K562 (cell line): ENCODE data around the gene CCDC78. TPM values are rescaled to one million over a fixed set of nuclear protein-coding genes. Genes with fewer than 3 reads are reported as not detected.

Experiments used
- ATAC-seq: fragments of 200-7000 bp; cut with Tn5 transposase; 3 replicates; pipeline ENCODE4 v1.9.1; 2020; ENCODE audit warnings: moderate library complexity
- BruUV-seq: library from RNA; stranded (reverse); fragments of 400-500 nt; replicated peaks from 2 replicates; lab custom pipeline; 2021; lab: Mats Ljungman, UMichigan
- CTCF ChIA-PET: fragments of 300-600 bp; formaldehyde crosslinking; extraction: SDS; loops from one replicate; lab custom pipeline; 2021; ENCODE audit warnings: low intra/inter-chr PET ratio; lab: Yijun Ruan, JAX
- POLR2A ChIA-PET: fragments of 300-600, 350-650 bp; sonication (Branson Sonifier 250); formaldehyde crosslinking; extraction: SDS; loops from one replicate; lab custom pipeline; 2021; ENCODE audit warnings: antibody characterized with exemption, inconsistent platforms; lab: Yijun Ruan, JAX
- DNase-seq, 4 experiments: peaks; one replicate each; pipeline versions ENCODE4 v3.0.0 to v3.0.0-alpha.2; 2011 to 2018; ENCODE audit warnings: low spot score in 3 of 4, mixed read lengths in 3 of 4; ENCODE audit errors: extremely low read depth in 1 of 4
- FAIRE-seq: peaks from 2 replicates; lab custom pipeline; 2011; peaks lifted over from hg19 to GRCh38; lab: Jason Lieb, UNC
- H2AFZ ChIP-seq: 2 replicates; pipeline ENCODE4 v1.6.0; 2011; ENCODE audit warnings: low read depth, low read length, control low read depth, inconsistent platforms
- H3K27ac ChIP-seq: fragments of 200-600 bp; 3 replicates; pipeline ENCODE4 v1.8.0; 2011; ENCODE audit warnings: low read depth, mild to moderate bottlenecking, control low read depth, inconsistent platforms, low read length, moderate library complexity, mixed read lengths; ENCODE audit errors: extremely low read depth
- H3K27me3 ChIP-seq, 2 experiments: fragments of 300-600 bp in 1 of 2; 2 replicates in 1 of 2; 3 replicates in 1 of 2; pipeline versions ENCODE4 v1.6.0 to v1.8.0; 2011; ENCODE audit warnings: inconsistent platforms in 2 of 2, low read length in 2 of 2, mild to moderate bottlenecking in 1 of 2, mixed read lengths in 1 of 2, moderate library complexity in 1 of 2; ENCODE audit not compliant: control insufficient read depth in 2 of 2, insufficient read depth in 2 of 2
- H3K36me3 ChIP-seq: fragments of 300-600 bp; 3 replicates; pipeline ENCODE4 v1.8.0; 2011; ENCODE audit warnings: mild to moderate bottlenecking, low read length, inconsistent platforms; ENCODE audit not compliant: control insufficient read depth, insufficient read depth
- H3K4me1 ChIP-seq, 2 experiments: fragments of 200-600 bp in 1 of 2; replicated peaks in 1 of 2; 2 replicates in 1 of 2; 3 replicates in 1 of 2; pipeline versions ENCODE4 v1.5.1 to v1.8.0; 2011; ENCODE audit warnings: inconsistent platforms in 2 of 2, low read length in 2 of 2, mild to moderate bottlenecking in 1 of 2, mixed read lengths in 1 of 2, moderate library complexity in 1 of 2; ENCODE audit not compliant: control insufficient read depth in 2 of 2, insufficient read depth in 2 of 2
- H3K4me2 ChIP-seq: 2 replicates; pipeline ENCODE4 v1.6.1; 2011; ENCODE audit warnings: low read length, control low read depth, inconsistent platforms, mixed read lengths; ENCODE audit not compliant: insufficient read depth
- H3K4me3 ChIP-seq: fragments of 200-600 bp; sonication (generic), shearing (Covaris generic); 2 replicates; pipeline ENCODE4 v1.5.1; 2016; ENCODE audit warnings: control low read depth, inconsistent platforms
- H3K79me2 ChIP-seq: fragments of 200-600 bp; 3 replicates; pipeline ENCODE4 v1.8.0; 2011; ENCODE audit warnings: low read length, inconsistent platforms; ENCODE audit not compliant: control insufficient read depth, insufficient read depth
- H3K9ac ChIP-seq, 2 experiments: 2 replicates each; pipeline versions ENCODE4 v1.6.0 to v1.6.1; 2011; ENCODE audit warnings: low read depth in 2 of 2, low read length in 2 of 2, control low read depth in 1 of 2, inconsistent platforms in 1 of 2, mild to moderate bottlenecking in 1 of 2, mixed read lengths in 1 of 2; ENCODE audit not compliant: insufficient read depth in 1 of 2
- H3K9me1 ChIP-seq: one replicate; pipeline ENCODE4 v1.6.0; 2011; ENCODE audit warnings: inconsistent platforms, mild to moderate bottlenecking, low read length, moderate library complexity; ENCODE audit not compliant: control insufficient read depth, insufficient read depth
- H3K9me3 ChIP-seq: replicated peaks from 2 replicates; pipeline ENCODE4 v1.5.1; 2011; ENCODE audit warnings: low read depth, low read length, inconsistent platforms; ENCODE audit not compliant: control insufficient read depth, insufficient read depth
- H4K20me1 ChIP-seq: replicated peaks from 2 replicates; pipeline ENCODE4 v1.6.1; 2011; ENCODE audit warnings: low read length, inconsistent platforms, mixed read lengths; ENCODE audit not compliant: control insufficient read depth, insufficient read depth
- ADNP ChIP-seq: fragments of 200-800 bp; sonication (Bioruptor generic); IDR thresholded peaks from 2 replicates; pipeline ENCODE4 v1.6.1; 2016; ENCODE audit warnings: missing genetic modification characterization, missing compliant biosample characterization
- ETS1 ChIP-seq: conservative IDR thresholded peaks from 2 replicates; pipeline ENCODE4 v1.6.1; 2011; ENCODE audit warnings: low read depth, mild to moderate bottlenecking, low read length; ENCODE audit not compliant: control insufficient read depth
- KDM4B ChIP-seq, 2 experiments: fragments of 450-650 bp in 1 of 2; sonication (generic) in 1 of 2; IDR thresholded peaks; 2 replicates each; pipeline ENCODE4 v1.6.1; 2016 to 2017; ENCODE audit warnings: borderline replicate concordance in 2 of 2, antibody characterized with exemption in 1 of 2, low read depth in 1 of 2, mild to moderate bottlenecking in 1 of 2
- SLC30A9 ChIP-seq: fragments of 250-450 bp; sonication (Bioruptor Pico); IDR thresholded peaks from 2 replicates; pipeline ENCODE4 v1.8.0; 2022; ENCODE audit warnings: mild to moderate bottlenecking, moderate library complexity
- ZNF277 ChIP-seq: fragments of 250-450 bp; sonication (Bioruptor Pico); IDR thresholded peaks from 2 replicates; pipeline ENCODE4 v1.8.0; 2022; ENCODE audit warnings: inconsistent platforms, mild to moderate bottlenecking, moderate library complexity, borderline replicate concordance
- ZNF644 ChIP-seq: fragments of 200-800 bp; sonication (Bioruptor generic); IDR thresholded peaks from 2 replicates; pipeline ENCODE4 v1.6.1; 2016; ENCODE audit warnings: low read depth, missing genetic modification characterization, missing compliant biosample characterization
- WGBS: fragments of 100-300 bp; shearing (Covaris generic); methylation state at CpG from one replicate; pipeline ENCODE4 v1.1.6; 2016; ENCODE audit warnings: low coverage, mixed read lengths; ENCODE audit not compliant: insufficient coverage; ENCODE audit errors: missing lambda C conversion rate; 5-methylcytosine and 5-hydroxymethylcytosine counted together
- in situ Hi-C: fragments of 300-500 bp; cut with MboI; formaldehyde crosslinking; loops from 4 replicates; pipeline ENCODE4 v1.15.0; 2018; ENCODE audit warnings: inconsistent platforms, mixed read lengths
- intact Hi-C: fragments of 100-400 bp; cut with micrococcal nuclease; formaldehyde crosslinking; loops from 2 replicates; pipeline ENCODE4 v1.14.2; 2022
- polyA plus RNA-seq, 8 experiments: library from polyadenylated mRNA; depleted of rRNA in 4 of 8; stranded (reverse) in 5 of 8; unstranded in 3 of 8; fragments of >200 nt; fragmentation: Nextera tagmentation in 2 of 8; fragmentation: Illumina TruSeq in 1 of 8; extraction: Ambion mirVana in 2 of 8; extraction: Trizol in 1 of 8; gene quantifications; 2 replicates each; pipeline versions ENCODE4 v1.2.1 to v1.2.3, GENCODE V29; 2011 to 2014; ENCODE audit warnings: inconsistent platforms in 1 of 8, missing spikeins in 1 of 8
- total RNA-seq, 7 experiments: library from RNA; depleted of rRNA in 6 of 7; stranded (reverse); fragments of >200 nt in 6 of 7; fragmentation: Illumina TruSeq in 2 of 7; extraction: Trizol in 2 of 7; gene quantifications; 2 replicates each; pipeline versions ENCODE4 v1.2.1 to v1.2.3, GENCODE V29; 2011 to 2021; ENCODE audit warnings: low replicate concordance in 1 of 7
- TF ChIP-seq, protein P1 (sequence below): fragments of 250-450 bp; sonication (Bioruptor Pico); IDR thresholded peaks from 2 replicates; pipeline ENCODE4 v1.4.0; 2020
- TF ChIP-seq, protein P2 (sequence below): sonication (generic); formaldehyde crosslinking; IDR thresholded peaks from 2 replicates; pipeline ENCODE4 v1.9.0; 2022; ENCODE audit warnings: mild to moderate bottlenecking, missing genetic modification reagents

Gene CCDC78
- total and polyA plus RNA-seq, 9 of the 15 experiments (the other 6 are each of a cell fraction or from before 2014, with no cell fraction given) = 0.24 to 17.7 (median 2.9) TPM

GRCh38 chr16:711548-712320 lies 14.5 kb downstream of the CCDC78 start (continued):
- TF ChIP-seq, protein P1, sequence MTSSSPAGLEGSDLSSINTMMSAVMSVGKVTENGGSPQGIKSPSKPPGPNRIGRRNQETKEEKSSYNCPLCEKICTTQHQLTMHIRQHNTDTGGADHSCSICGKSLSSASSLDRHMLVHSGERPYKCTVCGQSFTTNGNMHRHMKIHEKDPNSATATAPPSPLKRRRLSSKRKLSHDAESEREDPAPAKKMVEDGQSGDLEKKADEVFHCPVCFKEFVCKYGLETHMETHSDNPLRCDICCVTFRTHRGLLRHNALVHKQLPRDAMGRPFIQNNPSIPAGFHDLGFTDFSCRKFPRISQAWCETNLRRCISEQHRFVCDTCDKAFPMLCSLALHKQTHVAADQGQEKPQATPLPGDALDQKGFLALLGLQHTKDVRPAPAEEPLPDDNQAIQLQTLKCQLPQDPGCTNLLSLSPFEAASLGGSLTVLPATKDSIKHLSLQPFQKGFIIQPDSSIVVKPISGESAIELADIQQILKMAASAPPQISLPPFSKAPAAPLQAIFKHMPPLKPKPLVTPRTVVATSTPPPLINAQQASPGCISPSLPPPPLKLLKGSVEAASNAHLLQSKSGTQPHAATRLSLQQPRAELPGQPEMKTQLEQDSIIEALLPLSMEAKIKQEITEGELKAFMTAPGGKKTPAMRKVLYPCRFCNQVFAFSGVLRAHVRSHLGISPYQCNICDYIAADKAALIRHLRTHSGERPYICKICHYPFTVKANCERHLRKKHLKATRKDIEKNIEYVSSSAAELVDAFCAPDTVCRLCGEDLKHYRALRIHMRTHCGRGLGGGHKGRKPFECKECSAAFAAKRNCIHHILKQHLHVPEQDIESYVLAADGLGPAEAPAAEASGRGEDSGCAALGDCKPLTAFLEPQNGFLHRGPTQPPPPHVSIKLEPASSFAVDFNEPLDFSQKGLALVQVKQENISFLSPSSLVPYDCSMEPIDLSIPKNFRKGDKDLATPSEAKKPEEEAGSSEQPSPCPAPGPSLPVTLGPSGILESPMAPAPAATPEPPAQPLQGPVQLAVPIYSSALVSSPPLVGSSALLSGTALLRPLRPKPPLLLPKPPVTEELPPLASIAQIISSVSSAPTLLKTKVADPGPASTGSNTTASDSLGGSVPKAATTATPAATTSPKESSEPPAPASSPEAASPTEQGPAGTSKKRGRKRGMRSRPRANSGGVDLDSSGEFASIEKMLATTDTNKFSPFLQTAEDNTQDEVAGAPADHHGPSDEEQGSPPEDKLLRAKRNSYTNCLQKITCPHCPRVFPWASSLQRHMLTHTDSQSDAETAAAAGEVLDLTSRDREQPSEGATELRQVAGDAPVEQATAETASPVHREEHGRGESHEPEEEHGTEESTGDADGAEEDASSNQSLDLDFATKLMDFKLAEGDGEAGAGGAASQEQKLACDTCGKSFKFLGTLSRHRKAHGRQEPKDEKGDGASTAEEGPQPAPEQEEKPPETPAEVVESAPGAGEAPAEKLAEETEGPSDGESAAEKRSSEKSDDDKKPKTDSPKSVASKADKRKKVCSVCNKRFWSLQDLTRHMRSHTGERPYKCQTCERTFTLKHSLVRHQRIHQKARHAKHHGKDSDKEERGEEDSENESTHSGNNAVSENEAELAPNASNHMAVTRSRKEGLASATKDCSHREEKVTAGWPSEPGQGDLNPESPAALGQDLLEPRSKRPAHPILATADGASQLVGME (CRISPR knock-in tag) = no peak

DNA sequence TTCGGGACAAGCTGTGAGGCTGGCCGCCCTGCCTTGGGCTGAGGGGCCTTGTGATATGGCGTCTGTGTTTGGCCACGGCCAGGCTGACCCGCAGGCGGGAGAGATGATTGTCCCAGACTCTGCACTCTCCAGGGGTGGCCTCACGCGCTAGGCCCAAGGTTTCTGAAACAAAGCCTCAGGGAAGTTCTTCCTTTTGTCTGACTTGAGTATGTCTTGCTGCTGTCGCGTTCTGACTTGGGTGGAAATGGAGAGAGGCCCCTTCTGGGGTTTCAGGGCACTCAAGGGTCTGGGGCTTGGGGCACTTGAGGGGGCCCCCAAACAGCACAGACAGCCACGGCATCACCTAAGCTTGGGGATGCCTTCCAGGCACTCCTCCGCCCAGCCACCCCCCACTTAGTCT lies 15.2 kb downstream of the CCDC78 start:
- FAIRE-seq (no peak), DNase-seq (no peak), ATAC-seq (no peak)
- Histone ChIP-seq H3K9ac (no peak overlapping the region; a peak in 1 of 4 replicates), H3K36me3 (no peaks in the 10 kb centered on the region), H3K27ac (no peak overlapping the region), H3K9me1 (no peaks in the 10 kb centered on the region), H3K79me2 (peaks cover 4% of the 10 kb centered on the region; the same call in 2 of the 3 replicates), H3K4me1 (peaks cover 4 to 65% of the 10 kb centered on the region in 2 experiments; a peak in 3 of 5 replicates), H4K20me1 (peaks cover 20% of the 10 kb centered on the region; the same call in 1 of the 2 replicates), H3K27me3 (peaks cover 0 to 17% of the 10 kb centered on the region in 2 experiments; a peak in 2 of 5 replicates), H3K9me3 (no peaks in the 10 kb centered on the region), H3K4me2 (no peak overlapping the region), H3K4me3 (no peak overlapping the region), H2AFZ (no peak overlapping the region)
- ChIA-PET POLR2A (no interaction called here), CTCF (interaction anchor here (1.0 to 4.5 kb wide), 4 partner anchors 31 to 391 kb away, joined by 3 to 73 read pairs (median 14); no protein-coding TSS in a partner anchor)
- BruUV-seq = no TSS peak
- in situ Hi-C loops = loop anchor here (5.0 to 10.0 kb wide), 2 partner anchors 76 to 344 kb away; partner anchors contain the start of genes CHTF18 and RPUSD1
- intact Hi-C loops = loop anchor here (1.0 to 5.0 kb wide), 2 partner anchors 74 to 96 kb away; no protein-coding TSS in a partner anchor
- WGBS = 27% methylated on average over 12 of the region's 12 CpGs
- TF ChIP-seq ADNP (no peak), ZNF277 (no peak), ZNF644 (tag) (no peak), ETS1 (no peak), SLC30A9 (no peak), KDM4B (IDR thresholded peaks at IDR 0.05; ENCODE audit: borderline replicate concordance in 2 of 2, low read depth in 1 of 2) (no peak)
- TF ChIP-seq, protein P2, sequence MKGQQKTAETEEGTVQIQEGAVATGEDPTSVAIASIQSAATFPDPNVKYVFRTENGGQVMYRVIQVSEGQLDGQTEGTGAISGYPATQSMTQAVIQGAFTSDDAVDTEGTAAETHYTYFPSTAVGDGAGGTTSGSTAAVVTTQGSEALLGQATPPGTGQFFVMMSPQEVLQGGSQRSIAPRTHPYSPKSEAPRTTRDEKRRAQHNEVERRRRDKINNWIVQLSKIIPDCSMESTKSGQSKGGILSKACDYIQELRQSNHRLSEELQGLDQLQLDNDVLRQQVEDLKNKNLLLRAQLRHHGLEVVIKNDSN (CRISPR knock-in tag) = 0 out of 2 replicates have a peak, but pooled peaks have one; percentile 12
